ENCODE data around the gene C1orf74.

The C1orf74 gene

DNA sequence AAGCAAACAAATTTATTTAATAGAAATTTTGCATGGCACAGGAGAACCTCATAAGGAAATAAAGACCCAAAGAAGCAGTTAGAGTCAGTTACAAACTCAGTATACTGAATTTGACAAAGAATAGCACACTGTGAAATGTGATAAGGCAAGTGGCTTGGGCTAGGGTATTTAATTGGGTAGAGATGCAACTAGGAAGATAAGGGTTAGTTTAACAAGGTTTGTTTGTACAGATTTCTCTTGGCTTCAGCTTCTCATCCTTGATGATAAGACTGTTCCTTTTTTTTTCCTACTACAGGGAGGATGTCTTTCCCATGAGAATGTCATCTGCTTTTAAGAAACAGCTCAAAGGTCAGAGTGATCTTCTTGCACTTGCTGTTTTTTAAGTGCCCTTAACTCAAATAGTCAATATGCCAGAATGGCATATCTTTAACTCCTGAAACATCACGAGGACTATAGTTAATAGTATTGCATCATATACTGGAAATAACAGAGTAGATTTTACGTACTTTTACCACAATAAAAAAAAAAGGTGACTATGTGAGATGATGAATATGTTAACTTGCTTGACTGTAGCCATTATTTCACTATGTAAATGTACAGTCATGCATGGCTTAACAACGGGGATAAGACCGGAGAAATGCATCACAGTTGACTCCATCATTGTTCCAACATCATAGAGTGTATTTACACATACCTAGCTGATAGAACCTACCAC is 37.8 kb downstream of the C1orf74 start:
- no peak for DNase-seq (ENCODE audit: low read depth)

DNA sequence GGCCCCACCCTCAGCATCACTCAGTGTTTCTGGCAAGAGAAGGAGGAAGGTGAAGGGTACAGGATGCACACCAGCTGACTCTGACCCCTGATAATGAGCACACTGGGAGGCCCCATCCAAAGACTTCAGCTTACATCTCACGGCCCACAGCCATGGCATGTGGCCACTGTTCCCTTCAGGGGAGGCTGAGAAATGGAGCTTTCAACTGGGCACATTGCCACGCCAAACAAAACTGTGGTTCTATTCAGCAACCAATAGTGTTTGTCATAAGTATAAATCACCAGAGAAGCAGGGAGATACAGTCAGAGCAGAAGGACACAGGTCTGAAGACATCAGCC is 41.2 kb downstream of the C1orf74 start:
- DNase-seq (ENCODE audit: low read depth), result no peak

DNA sequence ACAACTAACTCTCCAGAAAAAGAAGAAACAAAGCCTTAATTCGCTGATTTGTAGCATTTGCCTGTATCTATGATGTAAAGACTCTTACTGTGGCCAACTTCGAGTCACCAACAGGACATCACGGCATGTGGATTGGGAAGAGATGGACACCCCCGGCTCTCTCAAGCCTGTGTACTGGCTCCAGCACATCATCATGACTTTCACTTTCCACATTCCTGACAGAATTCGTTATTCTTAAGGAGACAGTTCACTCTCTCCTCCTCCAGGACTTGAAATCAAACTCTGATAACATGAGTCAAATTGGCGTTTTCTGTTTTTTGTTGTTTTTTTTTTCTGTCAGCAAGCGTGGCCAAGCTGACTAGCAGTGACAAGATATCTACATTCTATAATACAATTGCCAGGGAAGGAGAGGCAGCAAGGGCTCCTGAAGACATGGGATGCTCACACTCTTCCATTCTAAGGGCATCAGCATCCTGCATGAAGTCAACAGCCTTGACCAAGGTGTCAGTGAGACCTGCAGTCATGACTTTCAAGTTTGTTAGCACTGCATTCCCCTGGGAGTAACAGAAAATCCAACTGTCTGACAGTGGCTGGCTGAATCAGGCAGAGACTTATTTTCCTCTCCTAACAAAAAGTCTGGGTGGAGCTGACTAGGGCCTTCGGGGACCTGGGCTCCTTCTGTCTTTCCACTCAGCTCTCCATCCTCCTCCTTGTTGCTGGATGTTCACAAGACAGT is 41.8 kb downstream of the C1orf74 start:
- no peak for DNase-seq (ENCODE audit: low read depth)

DNA sequence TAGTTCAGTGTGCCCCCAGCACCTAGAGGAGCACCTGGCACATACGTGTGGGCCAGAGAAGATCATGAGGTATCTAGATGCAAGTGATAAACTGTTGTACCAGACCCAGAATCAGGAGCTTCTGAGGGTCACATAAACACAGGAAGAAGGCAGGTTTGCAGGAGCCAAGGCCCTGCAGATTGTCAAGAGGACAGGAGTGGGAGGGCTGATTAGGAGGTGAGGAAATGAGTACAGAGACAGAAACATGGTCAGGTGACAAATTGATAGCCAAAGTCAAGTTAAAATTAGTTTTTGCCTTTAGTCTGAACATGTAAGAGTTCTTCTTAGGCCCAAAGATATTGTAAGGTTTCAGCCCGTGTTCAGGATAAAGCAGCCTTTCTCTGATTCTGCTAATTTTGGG is 42.5 kb downstream of the C1orf74 start:
- DNase-seq (ENCODE audit: low read depth), result no peak

DNA sequence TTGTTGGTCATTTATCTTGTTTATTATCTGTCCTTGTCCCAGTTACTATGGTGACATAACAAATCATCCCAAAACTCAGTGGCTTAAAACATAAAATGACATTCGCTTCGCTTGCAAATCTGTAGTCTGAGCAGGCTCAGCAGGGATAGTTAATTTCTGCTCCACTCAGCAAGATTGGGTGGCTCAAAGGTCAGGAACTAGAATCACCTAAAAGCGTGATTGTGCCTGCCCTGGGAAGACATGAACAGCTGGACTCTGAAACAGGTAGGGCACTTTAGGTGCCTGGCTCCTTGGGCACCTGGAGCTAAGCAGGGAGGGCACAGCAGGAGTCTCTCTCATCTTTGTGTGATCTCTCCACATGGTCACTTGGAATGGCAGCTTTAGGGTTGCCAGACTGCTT is 43.2 kb downstream of the C1orf74 start:
- no peak for DNase-seq (ENCODE audit: low read depth)

DNA sequence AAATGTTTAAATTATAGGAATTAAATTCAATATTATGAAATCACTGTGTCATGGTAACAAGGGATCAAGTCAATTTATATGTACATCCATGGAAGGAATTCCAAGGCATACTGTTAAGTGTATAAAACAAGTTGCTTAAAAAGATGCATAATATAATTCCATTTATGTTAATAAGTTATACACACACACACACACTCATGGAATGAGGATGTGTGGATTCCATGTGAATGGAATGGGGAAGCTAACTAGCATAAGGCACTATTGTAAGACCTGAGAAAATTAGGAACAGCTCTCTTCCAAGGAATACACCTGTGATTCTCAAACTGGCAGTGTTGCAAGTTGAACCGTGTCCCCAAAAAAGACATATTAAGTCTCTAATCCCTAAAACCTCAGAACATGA is 46.1 kb downstream of the C1orf74 start:
- no peak for DNase-seq (ENCODE audit: low read depth)

DNA sequence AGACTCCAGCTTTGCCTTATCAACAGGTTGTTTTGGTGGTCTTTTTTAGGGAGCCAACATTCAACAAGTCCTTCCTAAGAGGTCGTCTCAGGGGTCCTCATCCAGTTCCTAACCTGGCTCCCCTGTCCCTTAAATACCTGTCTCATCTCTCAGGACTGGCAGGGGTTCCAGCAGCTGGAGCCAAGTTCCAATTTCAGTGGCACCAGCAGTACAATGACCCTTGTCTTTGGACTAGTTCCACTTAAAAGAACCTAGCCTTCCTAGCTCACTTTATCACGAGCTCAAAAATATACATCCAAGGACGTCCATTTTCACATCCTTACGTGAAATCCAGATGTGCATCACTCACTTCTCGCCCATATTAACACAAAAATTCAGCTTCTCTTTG is 47.2 kb downstream of the C1orf74 start:
- no peak for DNase-seq (ENCODE audit: low read depth)

DNA sequence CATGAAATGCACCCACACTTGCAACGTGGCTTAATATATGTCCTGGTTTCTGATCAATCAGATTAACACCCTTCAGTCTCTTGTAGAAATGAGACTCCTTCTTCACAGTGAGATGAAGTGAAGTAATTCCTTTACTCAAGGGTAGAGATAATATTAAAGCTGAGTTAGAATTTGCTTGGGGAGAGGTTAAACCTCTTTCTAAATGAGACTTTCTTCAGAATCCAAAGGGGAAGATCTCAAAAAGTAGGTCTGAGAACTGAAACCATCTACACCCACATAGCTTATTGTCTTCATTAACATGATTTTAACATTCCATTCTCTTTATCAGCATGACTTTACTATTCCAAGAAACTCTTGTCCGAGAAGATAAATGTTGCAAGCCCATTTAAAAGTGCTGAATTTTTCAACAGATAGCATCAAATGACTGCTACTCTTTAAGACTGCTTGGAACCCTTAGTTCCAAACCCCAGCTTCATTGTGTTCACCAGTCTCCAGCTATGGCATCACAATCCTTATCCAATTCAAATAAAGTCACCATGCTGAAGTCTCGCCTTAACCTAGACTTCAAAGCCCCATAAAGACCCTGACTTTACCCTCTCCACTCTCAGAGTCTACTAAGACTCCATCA is 47.8 kb downstream of the C1orf74 start:
- DNase-seq (ENCODE audit: low read depth), result no peak

DNA sequence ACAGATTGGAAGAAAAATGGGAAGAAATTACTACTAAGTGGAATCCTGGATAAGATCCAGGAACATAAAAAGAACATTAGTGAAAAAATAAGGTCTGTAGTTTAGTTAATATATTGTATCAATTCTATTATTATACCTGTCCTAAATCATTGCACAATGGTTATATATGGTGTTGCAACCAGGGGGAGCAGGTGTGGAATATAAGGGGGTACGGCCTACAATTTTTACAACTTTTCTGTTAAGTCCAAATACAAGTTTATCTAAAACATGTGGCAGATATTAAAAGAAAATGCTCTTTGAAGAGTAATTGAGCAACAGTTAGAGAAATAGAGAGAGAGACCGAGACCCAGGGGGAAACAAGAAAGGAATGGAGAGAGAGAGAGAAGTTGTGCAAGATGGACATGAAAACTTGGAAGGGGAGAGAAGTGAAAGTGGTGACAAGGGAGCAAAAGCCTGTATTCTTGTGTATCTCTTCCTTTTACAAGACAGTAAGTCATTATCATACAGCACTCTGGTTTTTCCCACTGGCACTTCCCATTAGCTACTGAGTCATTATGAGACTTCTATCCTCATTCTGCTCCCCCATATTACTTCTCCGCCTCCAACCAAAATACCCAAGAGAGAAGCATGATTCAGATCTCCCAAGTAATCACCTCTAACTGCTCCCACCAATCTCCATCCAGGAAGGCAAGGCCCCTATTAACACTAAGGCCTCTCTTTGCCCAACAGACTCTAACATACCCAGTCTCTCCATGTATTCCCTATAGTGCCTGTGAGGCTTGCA is 50.8 kb downstream of the C1orf74 start:
- no peak for DNase-seq (ENCODE audit: low read depth)

DNA sequence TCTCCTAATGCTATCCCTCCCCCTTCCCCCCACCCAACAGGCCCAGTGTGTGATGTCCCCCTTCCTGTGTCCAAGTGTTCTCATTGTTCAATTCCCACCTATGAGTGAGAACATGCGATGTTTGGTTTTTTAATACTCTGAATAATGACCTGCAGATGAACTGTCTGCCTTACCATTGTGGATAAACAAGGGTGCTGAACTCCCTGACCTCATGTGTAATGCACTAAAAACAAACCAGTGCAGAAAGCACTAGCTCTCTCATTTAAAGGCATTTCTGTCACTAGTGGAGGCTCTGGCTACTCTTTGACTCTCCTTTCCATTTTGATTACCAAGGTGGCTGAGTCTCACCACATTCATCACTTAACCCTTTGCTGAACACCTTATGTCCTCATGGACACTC is 51.6 kb downstream of the C1orf74 start:
- DNase-seq (ENCODE audit: low read depth), result no peak

DNA sequence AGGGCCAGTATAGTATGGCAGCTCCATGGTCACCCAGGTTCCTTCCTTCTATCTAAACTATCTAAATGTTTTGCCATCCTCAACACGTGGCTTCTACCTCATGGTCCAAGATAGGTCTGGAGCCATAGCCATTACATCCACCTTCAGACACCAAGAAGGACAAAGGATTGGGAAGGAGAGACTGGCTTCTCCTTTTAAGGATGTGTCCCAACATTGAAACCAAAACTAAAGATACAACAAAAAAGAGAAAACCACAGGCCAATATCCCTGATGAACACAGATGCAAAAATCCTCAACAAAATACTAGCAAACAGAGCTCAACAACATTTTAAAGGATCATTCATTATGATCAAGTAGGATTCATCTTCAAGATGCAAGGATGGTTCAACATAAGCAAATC is 54.9 kb downstream of the C1orf74 start:
- no peak for DNase-seq (ENCODE audit: low read depth)

Data from stimulated activated CD4-positive, alpha-beta T cell treated with anti-CD3 and anti-CD28 coated beads, Interleukin-2, amount 100 ng/mL, for 4 hours (primary cell).